ENCODE results near the gene ACBD3. TPM values are rescaled to one million over a fixed set of nuclear protein-coding genes. Genes with fewer than 3 reads are reported as not detected.

ACBD3 gene
- total RNA-seq, result 37.0 and 40.7 TPM in 2 replicates

GRCh38 chr1:226186124-226187018, at the start of gene ACBD3:
Gene ACBD3 (minus strand): TSS chr1:226186741. CDS start chr1:226186675, 66 bp downstream.

DNA sequence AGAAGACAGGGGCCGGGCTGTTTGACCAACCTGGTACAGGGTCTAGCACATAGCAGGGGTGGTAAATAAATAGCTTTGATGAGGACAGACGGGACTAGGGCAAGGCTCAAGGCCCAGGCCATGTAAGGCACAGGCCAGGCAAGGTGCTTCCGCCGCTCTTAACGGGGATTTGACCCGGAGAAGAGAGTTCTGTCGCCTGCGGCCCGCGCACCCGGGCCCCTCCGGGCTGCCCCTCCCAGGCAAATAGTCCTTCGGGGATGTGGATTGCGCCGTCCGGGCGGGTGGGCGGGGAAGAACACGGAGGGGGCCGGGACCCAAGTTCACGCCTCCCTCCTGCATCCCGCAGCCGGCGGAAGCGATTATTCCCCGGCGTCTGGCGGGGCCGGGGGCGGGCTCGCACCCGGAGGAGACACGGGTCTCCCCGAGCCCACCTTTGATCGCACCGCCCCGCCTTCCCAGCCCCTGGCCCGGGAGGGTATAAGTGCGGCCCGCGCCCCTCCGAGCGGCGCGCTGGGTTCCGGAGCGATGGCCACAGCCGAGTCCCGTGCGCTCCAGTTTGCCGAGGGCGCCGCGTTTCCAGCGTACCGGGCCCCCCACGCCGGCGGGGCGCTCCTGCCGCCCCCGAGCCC, 36.7 kb upstream of the ACBD3 start, which contains the start of gene MIXL1:
Gene MIXL1, plus strand, starts transcription at position 508 of the 629 bp plus-strand sequence. Its CDS starts 18 bp downstream, at position 526.

Other genes starting within 250 kb of the ACBD3 start
- gene LEFTY2, start 245.5 kb downstream of the ACBD3 start, total RNA-seq, result under 0.01 TPM in 1 of 2 replicates, not detected in the other
- gene SDE2, start 187.4 kb downstream of the ACBD3 start, total RNA-seq, result 8.3 and 11.6 TPM in 2 replicates
- gene H3-3A, start 124.0 kb downstream of the ACBD3 start, total RNA-seq, result 245 and 254 TPM in 2 replicates
- gene MIXL1, start 36.9 kb upstream of the ACBD3 start, total RNA-seq, result not detected in 2 replicates
- 6.9 and 7.6 TPM in 2 replicates for gene LIN9, start 122.4 kb upstream of the ACBD3 start, total RNA-seq
- gene PARP1, start 221.4 kb upstream of the ACBD3 start, total RNA-seq, result 154 and 157 TPM in 2 replicates